Activated T-helper 1 cell treated with anti-CD3 and anti-CD28 coated beads, Interleukin-12 subunit alpha, Interleukin-12 subunit beta, Interleukin-2, Interleukin-4 antibody, amounts not matched to agents 30 ng/mL and 10 ng/mL and 1 ng/mL, durations not matched to agents 14 hours and 24 hours and 36 hours (primary cell): ENCODE measurements around the gene ERMARD. TPM values are rescaled to one million over a fixed set of nuclear protein-coding genes. Genes with fewer than 3 reads are reported as not detected.

ENCODE experiments used
- DNase-seq: peaks from one replicate; pipeline ENCODE4 v3.0.0; 2021; ENCODE audit warnings: low spot score
- H3K27ac Mint-ChIP-seq: one replicate; pipeline ENCODE4 v1.8.0; 2021; ENCODE audit warnings: mild to moderate bottlenecking, mixed read lengths
- H3K27me3 Mint-ChIP-seq: one replicate; pipeline ENCODE4 v1.8.0; 2022; ENCODE audit warnings: mild to moderate bottlenecking, moderate library complexity, mixed read lengths; ENCODE audit not compliant: insufficient read depth
- H3K36me3 Mint-ChIP-seq: one replicate; pipeline ENCODE4 v1.8.0; 2021; ENCODE audit warnings: low read depth, mixed read lengths
- H3K4me1 Mint-ChIP-seq: one replicate; pipeline ENCODE4 v1.8.0; 2021; ENCODE audit warnings: low read depth, mixed read lengths
- H3K4me3 Mint-ChIP-seq: one replicate; pipeline ENCODE4 v1.8.0; 2021; ENCODE audit warnings: mild to moderate bottlenecking, moderate library complexity, mixed read lengths
- H3K9me3 Mint-ChIP-seq: one replicate; pipeline ENCODE4 v1.8.0; 2021; ENCODE audit warnings: mixed read lengths
- intact Hi-C: fragments of 100-400 bp; cut with micrococcal nuclease; formaldehyde crosslinking; loops from one replicate; pipeline ENCODE4 v1.15.1; 2024
- total RNA-seq: library from RNA; stranded (reverse); gene quantifications from 2 replicates; pipeline ENCODE4 v1.2.3, GENCODE V29; 2022

Gene ERMARD
- 26.9 and 29.2 TPM in 2 replicates for total RNA-seq

DNA sequence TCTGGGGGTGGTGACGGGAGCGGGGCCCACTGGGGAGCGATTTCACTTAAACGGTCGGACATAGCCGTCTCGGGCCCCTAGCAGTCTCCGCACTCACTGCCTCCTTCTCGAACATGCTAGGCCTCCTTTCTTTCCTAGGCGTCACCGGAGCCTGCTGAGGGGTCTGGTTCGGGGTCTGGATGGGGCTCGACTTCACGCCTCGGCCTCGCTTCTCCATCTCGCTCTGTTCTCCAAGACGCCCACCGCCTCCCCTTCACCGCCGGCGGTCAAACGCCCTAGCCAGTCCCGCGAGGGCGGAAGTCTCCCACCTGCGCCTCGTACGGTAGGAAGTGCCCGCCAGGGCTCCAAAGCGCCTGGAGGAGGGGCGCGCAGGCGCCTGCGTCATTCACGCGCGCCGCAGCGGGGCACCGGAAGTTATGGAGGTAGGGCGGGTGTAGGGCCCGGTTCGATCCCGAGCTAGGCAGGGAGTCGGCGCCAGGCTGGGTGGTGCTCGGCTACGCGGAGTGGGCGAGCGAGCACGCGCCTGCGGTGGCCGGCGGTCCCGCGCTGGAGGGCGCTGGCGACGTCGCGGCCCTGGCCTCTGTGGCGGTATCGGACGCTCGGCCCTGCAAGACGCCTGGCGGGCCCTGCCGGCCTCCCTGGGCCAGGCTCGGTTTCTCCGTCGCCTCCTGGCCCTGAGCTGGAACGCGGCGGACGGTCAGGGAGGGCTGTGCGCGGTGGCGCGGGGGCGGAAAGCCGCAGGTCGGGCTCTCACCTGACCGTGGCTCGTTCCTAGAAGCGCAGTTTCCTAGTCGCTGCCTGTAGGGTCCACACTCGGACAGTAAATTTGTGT is at the start of gene ERMARD, which contains the start of gene DYNLT2:
Gene ERMARD, plus strand, starts transcription at position 381 of the 832 bp plus-strand sequence. Its CDS starts 36 bp downstream, at position 417.
Gene DYNLT2, minus strand, starts transcription at position 331 of the 832 bp plus-strand sequence. Its CDS starts 114 bp downstream, at position 217.
- intact Hi-C loops, result loop anchor here (1.0 to 2.0 kb wide), 8 partner anchors 28 to 833 kb away; partner anchors contain the start of genes C6orf120, FAM120B, PDCD2 and TBP
- Mint-ChIP-seq H3K27ac (peak within 1 kb of the TSS; percentile 99), H3K27me3 (peaks cover 4% of the 10 kb centered on the region), H3K4me3 (peak within 1 kb of the TSS; percentile 99), H3K36me3 (peaks cover 16% of the 10 kb centered on the region), H3K4me1 (peaks cover 28% of the 10 kb centered on the region), H3K9me3 (no peaks in the 10 kb centered on the region)
- peak; percentile 93 for DNase-seq

DNA sequence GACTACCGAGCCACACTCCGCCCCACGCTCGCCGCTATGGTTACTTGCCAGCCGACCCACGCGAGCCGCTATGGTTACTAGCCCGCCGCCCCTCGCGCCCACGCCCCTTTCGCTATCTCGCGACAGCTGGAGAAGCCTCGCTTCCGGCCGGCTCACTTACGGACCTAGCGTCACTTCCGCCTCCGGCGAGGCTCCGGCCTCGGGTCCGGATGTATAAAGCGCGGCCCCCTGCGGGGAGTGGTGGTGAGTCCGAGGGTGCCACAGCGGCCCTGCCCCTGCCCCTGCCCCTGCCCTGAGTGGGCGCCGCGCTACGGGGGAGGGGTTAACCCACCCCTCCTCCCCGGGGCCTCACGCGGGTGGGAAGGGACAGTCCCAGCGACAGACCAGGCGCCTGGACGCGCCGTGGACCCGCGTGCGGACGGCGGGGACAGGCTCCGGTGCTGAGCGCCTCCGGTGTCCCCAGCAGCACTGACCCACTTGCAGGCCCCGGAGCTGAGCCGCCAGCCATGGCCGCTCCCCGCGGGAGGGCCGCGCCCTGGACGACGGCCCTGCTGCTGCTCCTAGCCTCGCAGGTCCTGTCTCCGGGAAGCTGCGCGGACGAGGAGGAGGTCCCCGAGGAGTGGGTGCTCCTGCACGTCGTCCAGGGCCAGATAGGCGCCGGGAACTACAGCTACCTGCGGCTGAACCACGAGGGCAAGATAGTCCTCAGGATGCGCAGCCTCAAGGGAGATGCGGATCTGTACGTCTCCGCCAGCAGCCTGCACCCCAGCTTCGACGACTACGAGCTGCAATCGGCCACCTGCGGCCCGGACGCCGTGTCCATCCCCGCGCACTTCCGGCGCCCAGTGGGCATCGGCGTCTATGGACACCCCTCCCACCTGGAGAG is 49.2 kb upstream of the ERMARD start, which contains the start of the genes C6orf120 and WDR27:
Gene C6orf120, plus strand, starts transcription at position 173 of the 886 bp plus-strand sequence. Its CDS starts 334 bp downstream, at position 507.
Gene WDR27, minus strand, starts transcription at position 76 of the 886 bp plus-strand sequence. CDS start 13,024 bp downstream, outside the sequence.
- Mint-ChIP-seq H3K4me3 (peak within 1 kb of the TSS; percentile 91), H3K27ac (peak within 1 kb of the TSS; percentile 91), H3K27me3 (no peaks in the 10 kb centered on the region), H3K36me3 (peaks cover 19% of the 10 kb centered on the region), H3K4me1 (peaks cover 46% of the 10 kb centered on the region), H3K9me3 (no peaks in the 10 kb centered on the region)
- DNase-seq, result peak; percentile 96
- intact Hi-C loops, result loop anchor here (1.0 to 2.0 kb wide), 12 partner anchors 21 to 883 kb away; partner anchors contain the start of genes DYNLT2, ERMARD, FAM120B and PDCD2

- Mint-ChIP-seq H3K9me3 (no peaks in the 10 kb centered on the region), H3K27ac (peak overlapping the region; percentile 91), H3K27me3 (no peaks in the 10 kb centered on the region), H3K4me3 (peak overlapping the region; percentile 91), H3K36me3 (peaks cover 20% of the 10 kb centered on the region), H3K4me1 (peaks cover 52% of the 10 kb centered on the region)
- intact Hi-C loops, result loop anchor here (1.0 to 2.0 kb wide), 8 partner anchors 20 to 882 kb away; partner anchors contain the start of genes DYNLT2, ERMARD, FAM120B and PDCD2
- DNase-seq, result no peak
Measured at GRCh38 chr6:169702840-169703246, 48.6 kb upstream of the ERMARD start.

DNA sequence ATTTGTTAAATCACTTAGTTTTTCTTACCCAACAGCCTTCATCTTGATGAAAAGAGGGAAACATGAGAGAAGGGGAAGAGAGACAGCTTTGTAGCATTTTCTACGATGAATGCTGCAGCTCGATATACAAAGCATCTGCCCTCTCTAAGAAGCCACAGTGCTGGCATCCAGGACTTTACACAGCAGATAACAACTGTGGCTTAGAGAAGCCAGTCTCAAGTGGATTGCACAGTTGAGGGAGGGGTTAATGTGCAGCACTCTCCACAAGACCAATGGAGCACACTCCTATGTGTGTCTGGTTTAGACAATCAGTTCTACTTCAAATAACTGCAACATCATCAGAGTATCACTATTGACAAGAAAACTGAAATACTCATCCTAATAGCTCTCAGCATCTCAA is 43.6 kb upstream of the ERMARD start:
- Mint-ChIP-seq H3K9me3 (no peaks in the 10 kb centered on the region), H3K4me3 (no peak overlapping the region), H3K27me3 (no peaks in the 10 kb centered on the region), H3K36me3 (peaks cover 31% of the 10 kb centered on the region), H3K4me1 (peaks cover 52% of the 10 kb centered on the region), H3K27ac (no peak overlapping the region)
- intact Hi-C loops, result no loop called here
- no peak for DNase-seq

GRCh38 chr6:169709293-169709692 is 42.1 kb upstream of the ERMARD start:
- intact Hi-C loops, result no loop called here
- no peak for DNase-seq
- H3K27me3 Mint-ChIP-seq, result no peaks in the 10 kb centered on the region
- H3K4me3 Mint-ChIP-seq, result no peak overlapping the region
- peaks cover 38% of the 10 kb centered on the region for H3K4me1 Mint-ChIP-seq
- no peaks in the 10 kb centered on the region for H3K9me3 Mint-ChIP-seq
- no peak overlapping the region for H3K27ac Mint-ChIP-seq
- peaks cover 31% of the 10 kb centered on the region for H3K36me3 Mint-ChIP-seq

GRCh38 chr6:169710009-169710408 is 41.4 kb upstream of the ERMARD start:
- H3K4me3 Mint-ChIP-seq, result no peak overlapping the region
- DNase-seq, result no peak
- H3K36me3 Mint-ChIP-seq, result peaks cover 30% of the 10 kb centered on the region
- no peaks in the 10 kb centered on the region for H3K27me3 Mint-ChIP-seq
- no peaks in the 10 kb centered on the region for H3K9me3 Mint-ChIP-seq
- intact Hi-C loops, result no loop called here
- peaks cover 33% of the 10 kb centered on the region for H3K4me1 Mint-ChIP-seq
- H3K27ac Mint-ChIP-seq, result no peak overlapping the region

DNA sequence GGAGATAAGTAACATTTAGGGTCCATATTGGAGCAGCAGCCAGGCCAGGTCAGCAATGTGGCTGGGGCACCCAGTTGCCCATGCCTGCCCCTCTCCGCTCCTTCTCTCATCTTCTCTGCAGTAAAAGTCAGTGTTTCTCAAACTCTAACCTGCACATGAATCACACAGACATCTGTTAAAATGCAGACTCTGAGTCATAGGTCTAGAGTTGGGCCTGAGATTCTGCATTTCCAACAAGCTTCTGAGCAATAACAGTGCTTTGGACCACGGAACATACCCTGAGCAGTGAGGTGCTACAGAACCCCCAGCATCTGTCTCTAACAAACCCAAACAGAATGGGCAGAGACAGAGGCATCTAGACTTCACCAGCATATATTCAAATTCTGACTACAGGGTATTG is 37.2 kb upstream of the ERMARD start:
- Mint-ChIP-seq H3K27ac (no peak overlapping the region), H3K36me3 (peaks cover 30% of the 10 kb centered on the region), H3K4me3 (no peak overlapping the region), H3K4me1 (peaks cover 8% of the 10 kb centered on the region), H3K27me3 (no peaks in the 10 kb centered on the region), H3K9me3 (no peaks in the 10 kb centered on the region)
- no peak for DNase-seq
- intact Hi-C loops, result no loop called here

- Mint-ChIP-seq H3K4me3 (no peak overlapping the region), H3K36me3 (peaks cover 34% of the 10 kb centered on the region), H3K27me3 (no peaks in the 10 kb centered on the region), H3K4me1 (peaks cover 4% of the 10 kb centered on the region), H3K9me3 (no peaks in the 10 kb centered on the region), H3K27ac (no peak overlapping the region)
- DNase-seq, result no peak
- intact Hi-C loops, result no loop called here
Measured at GRCh38 chr6:169714595-169714994, 36.8 kb upstream of the ERMARD start.

GRCh38 chr6:169719117-169719516 is 32.3 kb upstream of the ERMARD start:
- no peak for DNase-seq
- Mint-ChIP-seq H3K36me3 (peaks cover 22% of the 10 kb centered on the region), H3K4me3 (no peak overlapping the region), H3K27me3 (no peaks in the 10 kb centered on the region), H3K4me1 (peaks cover 27% of the 10 kb centered on the region), H3K27ac (no peak overlapping the region), H3K9me3 (no peaks in the 10 kb centered on the region)
- intact Hi-C loops, result no loop called here

DNA sequence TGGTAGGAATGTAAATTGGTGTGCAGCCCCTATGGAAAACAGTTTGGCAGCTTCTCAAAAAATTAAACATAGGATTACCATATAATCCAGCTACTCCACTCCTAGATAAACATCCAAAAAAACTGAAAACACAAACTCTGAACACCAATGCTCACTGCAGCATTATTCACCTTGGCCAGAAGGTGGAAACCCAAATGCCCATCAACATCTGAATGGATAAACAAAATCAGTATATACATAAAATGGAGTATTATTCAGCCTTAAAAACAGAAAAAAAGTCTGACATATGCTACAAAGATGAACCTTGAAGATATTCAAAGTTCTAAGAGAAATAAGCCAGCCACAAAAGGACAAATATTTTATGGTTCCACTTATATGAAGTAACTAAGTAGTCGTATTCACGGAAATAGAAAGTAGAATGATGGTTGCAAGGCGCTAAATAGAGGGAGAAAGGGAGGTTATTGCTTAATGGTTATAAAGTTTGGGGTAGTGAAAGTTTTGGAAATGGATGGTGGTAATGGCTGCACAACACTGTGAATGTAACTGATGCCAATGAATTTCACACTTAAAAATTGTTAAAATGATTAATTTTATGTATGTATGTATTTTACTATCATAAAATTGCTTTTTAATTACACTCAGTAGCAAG is 31.1 kb upstream of the ERMARD start:
- H3K27ac Mint-ChIP-seq, result no peak overlapping the region
- H3K4me3 Mint-ChIP-seq, result no peak overlapping the region
- peaks cover 19% of the 10 kb centered on the region for H3K36me3 Mint-ChIP-seq
- no peak for DNase-seq
- no peaks in the 10 kb centered on the region for H3K9me3 Mint-ChIP-seq
- H3K4me1 Mint-ChIP-seq, result peaks cover 30% of the 10 kb centered on the region
- peaks cover 4% of the 10 kb centered on the region for H3K27me3 Mint-ChIP-seq
- intact Hi-C loops, result loop anchor here (5.0 kb wide), 1 partner anchor 1893 kb away; the partner anchor contains the start of gene AFDN

DNA sequence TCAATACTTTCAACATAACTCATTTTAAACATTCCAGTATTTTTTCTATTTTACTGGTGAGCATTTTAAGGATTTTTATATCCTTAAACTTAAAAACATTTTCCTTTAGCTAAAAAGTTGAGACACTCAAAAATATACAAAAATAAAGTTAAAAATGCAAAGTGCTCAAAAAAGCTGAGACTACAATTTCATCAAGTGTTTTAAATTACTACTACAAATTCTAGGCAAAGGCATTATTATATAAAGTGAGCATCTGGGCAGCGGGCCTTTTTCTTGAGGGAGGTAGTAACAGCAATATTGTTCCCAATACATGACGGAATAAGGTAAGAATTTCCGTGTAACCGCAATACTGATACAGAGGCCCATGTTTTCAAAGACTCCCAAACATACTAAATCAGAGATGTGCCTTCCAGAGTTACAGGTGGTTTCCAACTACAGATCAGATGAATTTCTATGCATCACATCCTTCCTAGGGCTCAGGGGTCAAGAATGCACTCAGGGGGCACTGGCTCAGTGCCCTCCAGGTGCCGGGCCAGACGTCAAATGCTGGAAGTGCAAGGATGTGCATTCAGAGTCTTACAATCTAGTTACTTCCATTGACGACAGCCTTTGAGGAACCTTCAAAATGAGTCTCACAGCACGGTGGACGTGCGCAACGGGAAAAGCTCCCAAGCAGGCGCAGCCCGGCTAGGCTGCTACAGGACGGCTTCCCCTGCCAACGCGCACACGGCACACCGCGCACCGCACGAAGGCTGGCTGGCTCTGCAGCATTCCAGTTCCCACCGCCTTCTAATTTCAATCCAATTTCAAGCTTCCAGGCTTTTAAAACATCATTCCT is 28.8 kb upstream of the ERMARD start:
- H3K27ac Mint-ChIP-seq, result peak overlapping the region; percentile 95
- intact Hi-C loops, result loop anchor here (1.0 to 5.0 kb wide), 4 partner anchors 20 to 1895 kb away; partner anchors contain the start of genes AFDN, C6orf120, DYNLT2 and ERMARD
- no peaks in the 10 kb centered on the region for H3K9me3 Mint-ChIP-seq
- peaks cover 13% of the 10 kb centered on the region for H3K36me3 Mint-ChIP-seq
- H3K4me3 Mint-ChIP-seq, result peak overlapping the region; percentile 91
- peaks cover 49% of the 10 kb centered on the region for H3K4me1 Mint-ChIP-seq
- peaks cover 8% of the 10 kb centered on the region for H3K27me3 Mint-ChIP-seq
- peak; percentile 16 for DNase-seq
